NCI-H1436 (cell line): ENCODE measurements around the gene PDE4A.

Experiments used
- DNase-seq: peaks from one replicate; lab custom pipeline; 2025; lab: John Stamatoyannopoulos, UW

PDE4A gene

GRCh38 chr19:10510301-10510802 lies 90.0 kb downstream of the PDE4A start:
- DNase-seq: no peak

- DNase-seq: no peak
These were observed 92.9 kb downstream of the PDE4A start for GRCh38 chr19:10513223-10513622.

GRCh38 chr19:10514211-10515145 lies 94.1 kb downstream of the PDE4A start:
- DNase-seq: no peak

GRCh38 chr19:10516064-10516385 lies 95.7 kb downstream of the PDE4A start:
- DNase-seq: no peak

GRCh38 chr19:10516671-10517286 lies 96.4 kb downstream of the PDE4A start:
- no peak for DNase-seq

- no peak for DNase-seq
These were observed 97.0 kb downstream of the PDE4A start, which contains the start of gene S1PR5 for GRCh38 chr19:10517361-10517759. S1PR5 (minus strand) TSS chr19:10517447; CDS start chr19:10515011, 2,436 bp downstream.

GRCh38 chr19:10517760-10518443 lies 97.6 kb downstream of the PDE4A start:
- peak; percentile 8 for DNase-seq

GRCh38 chr19:10518444-10519361 lies 98.4 kb downstream of the PDE4A start:
- no peak for DNase-seq
